ENCODE data around the gene PTOV1. TPM values are rescaled to one million over a fixed set of nuclear protein-coding genes. Genes with fewer than 3 reads are reported as not detected.

Gene PTOV1
- total and polyA plus RNA-seq, 3 donors from 2014 or later, result 235 to 260 (median 257) TPM

DNA sequence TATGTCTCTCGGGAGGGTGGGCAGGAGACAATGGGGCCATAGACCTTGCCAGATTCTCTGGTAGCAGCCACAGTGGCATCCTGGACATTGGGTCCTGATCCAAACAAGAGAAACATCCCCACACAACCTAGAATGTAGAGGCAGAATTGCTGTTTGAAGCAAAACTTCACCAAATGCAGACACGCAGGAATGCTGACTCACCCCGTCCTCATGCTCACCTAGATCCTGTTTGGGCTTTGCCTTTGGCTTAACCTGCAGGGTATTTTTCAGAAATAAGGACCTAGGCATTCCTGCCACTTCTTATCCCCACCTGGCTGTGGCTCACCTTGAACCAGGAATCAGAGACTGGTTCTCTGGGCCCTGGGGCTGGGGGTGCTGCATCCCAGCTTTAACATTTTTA lies 33.8 kb downstream of the PTOV1 start:
- 94 to 100% methylated on average over 3 of the region's 3 CpGs for WGBS, 2 donors
- no peaks in the 10 kb centered on the region for H3K4me1 ChIP-seq
- H3K27ac ChIP-seq, result no peak overlapping the region
- TF ChIP-seq POLR2A (IDR thresholded peaks at IDR 0.05) (no peak), CTCF (IDR thresholded peaks at IDR 0.05) (no peak)
- H3K4me3 ChIP-seq, result no peak overlapping the region
- no peak for DNase-seq
- H3K9me3 ChIP-seq, result no peaks in the 10 kb centered on the region
- H3K27me3 ChIP-seq, result no peaks in the 10 kb centered on the region
- peaks cover 4% of the 10 kb centered on the region for H3K36me3 ChIP-seq (ENCODE audit: low read depth, missing control alignments)
- intact Hi-C loops (cut with DNase I; ENCODE audit: low total_unique reads), result no loop called here

- 64 to 66% methylated on average over 10 to 23 of the region's 23 CpGs for WGBS, 2 donors
- H3K9me3 ChIP-seq, result no peaks in the 10 kb centered on the region
- no peak overlapping the region for H3K4me3 ChIP-seq
- H3K36me3 ChIP-seq (ENCODE audit: low read depth, missing control alignments), result peaks cover 4% of the 10 kb centered on the region
- intact Hi-C loops (cut with DNase I; ENCODE audit: low total_unique reads), result no loop called here
- H3K27ac ChIP-seq, result no peak overlapping the region
- no peaks in the 10 kb centered on the region for H3K4me1 ChIP-seq
- TF ChIP-seq CTCF (IDR thresholded peaks at IDR 0.05) (no peak), POLR2A (IDR thresholded peaks at IDR 0.05) (no peak)
- H3K27me3 ChIP-seq, result no peaks in the 10 kb centered on the region
- DNase-seq, result no peak
These were observed 36.2 kb downstream of the PTOV1 start for GRCh38 chr19:49887037-49887664.

DNA sequence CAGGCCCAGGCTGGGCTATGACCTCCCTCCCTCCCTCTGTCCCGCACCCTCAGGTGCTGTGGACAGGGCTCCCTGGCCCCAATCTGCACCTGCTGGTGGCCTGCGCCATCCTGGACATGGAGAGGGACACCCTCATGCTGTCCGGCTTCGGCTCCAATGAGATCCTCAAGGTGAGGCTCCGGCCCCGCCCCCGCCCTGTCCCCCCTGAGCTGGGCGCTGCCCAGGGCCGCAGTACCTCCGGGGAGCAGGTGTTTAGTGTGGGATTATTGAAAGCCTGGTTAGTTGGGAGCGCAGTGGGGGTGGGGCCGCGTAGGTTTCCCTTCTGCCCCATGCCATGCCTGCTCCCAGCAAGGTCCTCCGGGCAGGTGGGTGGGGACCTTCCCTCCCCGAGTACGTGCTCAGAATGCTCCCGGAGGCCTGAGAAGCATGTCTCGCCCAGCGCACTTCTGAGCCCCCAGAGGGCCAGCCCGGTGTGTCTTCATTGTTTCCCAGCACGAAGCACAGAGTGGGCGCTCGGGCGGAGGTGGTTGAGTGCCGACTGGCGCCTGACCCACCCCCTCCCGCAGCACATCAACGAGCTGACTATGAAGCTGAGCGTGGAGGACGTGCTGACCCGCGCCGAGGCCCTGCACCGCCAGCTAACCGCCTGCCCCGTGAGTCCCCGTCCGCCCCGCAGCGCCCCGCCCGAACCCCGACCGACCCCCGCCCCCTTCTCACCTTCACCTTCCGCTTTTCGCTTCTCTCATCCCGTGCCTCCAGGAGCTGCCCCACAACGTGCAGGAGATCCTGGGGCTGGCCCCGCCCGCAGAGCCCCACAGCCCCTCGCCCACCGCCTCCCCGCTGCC lies 36.9 kb downstream of the PTOV1 start:
- DNase-seq, result no peak
- Histone ChIP-seq H3K4me1 (no peaks in the 10 kb centered on the region), H3K4me3 (no peak overlapping the region), H3K9me3 (no peaks in the 10 kb centered on the region), H3K27ac (no peak overlapping the region), H3K27me3 (no peaks in the 10 kb centered on the region), H3K36me3 (ENCODE audit: low read depth, missing control alignments) (peaks cover 4% of the 10 kb centered on the region)
- intact Hi-C loops (cut with DNase I; ENCODE audit: low total_unique reads), result no loop called here
- WGBS, 2 donors, result 71 to 89% methylated on average over 7 to 53 of the region's 54 CpGs
- TF ChIP-seq CTCF (IDR thresholded peaks at IDR 0.05) (no peak), POLR2A (IDR thresholded peaks at IDR 0.05) (no peak)

GRCh38 chr19:49888510-49888824 lies 37.5 kb downstream of the PTOV1 start:
- WGBS, 2 donors, result 60 to 91% methylated on average over 3 to 18 of the region's 18 CpGs
- no peaks in the 10 kb centered on the region for H3K9me3 ChIP-seq
- no peak for TF ChIP-seq POLR2A (IDR thresholded peaks at IDR 0.05)
- no peak for TF ChIP-seq CTCF (IDR thresholded peaks at IDR 0.05)
- intact Hi-C loops (cut with DNase I; ENCODE audit: low total_unique reads), result no loop called here
- H3K4me3 ChIP-seq, result no peak overlapping the region
- no peaks in the 10 kb centered on the region for H3K27me3 ChIP-seq
- peaks cover 4% of the 10 kb centered on the region for H3K36me3 ChIP-seq (ENCODE audit: low read depth, missing control alignments)
- H3K27ac ChIP-seq, result no peak overlapping the region
- DNase-seq, result no peak
- H3K4me1 ChIP-seq, result no peaks in the 10 kb centered on the region

Data from testis (tissue), 3 donors.